GM12878 (cell line): ENCODE measurements around the gene DMD. TPM values are rescaled to one million over a fixed set of nuclear protein-coding genes. Genes with fewer than 3 reads are reported as not detected.

Source experiments
- ATAC-seq: fragments of 200-7000 bp; cut with Tn5 transposase; 3 replicates; pipeline ENCODE4 v1.9.1; 2020; ENCODE audit warnings: mild to moderate bottlenecking, moderate library complexity
- BruUV-seq: library from RNA; stranded (reverse); fragments of 400-500 nt; replicated peaks from 2 replicates; lab custom pipeline; 2021; lab: Mats Ljungman, UMichigan
- CTCF ChIA-PET: fragments of 300-600 bp; sonication (Branson Sonifier 250); formaldehyde crosslinking; extraction: SDS; loops from one replicate; lab custom pipeline; 2021; ENCODE audit warnings: inconsistent platforms; lab: Yijun Ruan, JAX
- POLR2A ChIA-PET: fragments of 350-600 bp; formaldehyde crosslinking; extraction: SDS; loops from one replicate; lab custom pipeline; 2021; ENCODE audit warnings: inconsistent platforms; lab: Charles Lee
- RAD21 ChIA-PET: fragments of 300-600 bp; sonication (Branson Sonifier 250); formaldehyde crosslinking; loops from one replicate; lab custom pipeline; 2023; ENCODE audit warnings: antibody characterized with exemption; ENCODE audit not compliant: unreplicated experiment; lab: Charles Lee
- SMC1A ChIA-PET: fragments of 300-600 bp; sonication (Branson Sonifier 250); formaldehyde crosslinking; loops from one replicate; lab custom pipeline; 2023; ENCODE audit not compliant: unreplicated experiment, uncharacterized antibody; lab: Charles Lee
- DNase-seq: peaks from one replicate; pipeline ENCODE4 v3.0.0-alpha.2; 2011; ENCODE audit warnings: low read depth, low spot score
- FAIRE-seq: peaks from 3 replicates; lab custom pipeline; 2011; peaks lifted over from hg19 to GRCh38; lab: Jason Lieb, UNC
- H2AFZ ChIP-seq: 2 replicates; pipeline ENCODE4 v1.6.0; 2011; ENCODE audit warnings: low read depth, low read length, control low read depth; ENCODE audit not compliant: control insufficient read depth
- H3K27ac ChIP-seq: 2 replicates; pipeline ENCODE4 v1.5.1; 2011; ENCODE audit warnings: control low read depth; ENCODE audit not compliant: control insufficient read depth, insufficient read depth
- H3K27me3 ChIP-seq, 2 experiments: replicated peaks in 1 of 2; 2 replicates each; pipeline versions ENCODE4 v1.6.0 to v1.6.1; 2011; ENCODE audit warnings: low read length in 1 of 2; ENCODE audit not compliant: control insufficient read depth in 2 of 2, insufficient read depth in 2 of 2
- H3K36me3 ChIP-seq, 2 experiments: 2 replicates each; pipeline ENCODE4 v1.5.1; 2011; ENCODE audit warnings: low read length in 1 of 2; ENCODE audit not compliant: control insufficient read depth in 2 of 2, insufficient read depth in 2 of 2
- H3K4me1 ChIP-seq: 2 replicates; pipeline ENCODE4 v1.6.1; 2011; ENCODE audit warnings: mild to moderate bottlenecking, low read length, moderate library complexity, mixed read lengths; ENCODE audit not compliant: control insufficient read depth, insufficient read depth
- H3K4me2 ChIP-seq: 2 replicates; pipeline ENCODE4 v1.6.0; 2011; ENCODE audit warnings: control low read depth; ENCODE audit not compliant: control insufficient read depth, insufficient read depth
- H3K4me3 ChIP-seq: fragments of 200-600 bp; sonication (generic); 2 replicates; pipeline ENCODE4 v1.5.1; 2016
- H3K79me2 ChIP-seq: 2 replicates; pipeline ENCODE4 v1.6.0; 2011; ENCODE audit warnings: low read length; ENCODE audit not compliant: control insufficient read depth, insufficient read depth
- H3K9ac ChIP-seq: 2 replicates; pipeline ENCODE4 v1.8.0; 2011; ENCODE audit warnings: low read length, control low read depth, mixed read lengths; ENCODE audit not compliant: control insufficient read depth, insufficient read depth
- H3K9me3 ChIP-seq: replicated peaks from 3 replicates; pipeline ENCODE4 v1.5.1; 2011; ENCODE audit warnings: mild to moderate bottlenecking, low read length; ENCODE audit not compliant: control insufficient read depth, insufficient read depth
- H4K20me1 ChIP-seq: 2 replicates; pipeline ENCODE4 v1.6.0; 2011; ENCODE audit not compliant: control insufficient read depth, insufficient read depth
- ETV6 ChIP-seq, 2 experiments: fragments of 450-650 bp in 1 of 2; IDR thresholded peaks in 1 of 2; conservative IDR thresholded peaks in 1 of 2; 2 replicates each; pipeline ENCODE4 v1.6.1; 2014; ENCODE audit warnings: antibody characterized with exemption in 1 of 2, borderline replicate concordance in 1 of 2, low read depth in 1 of 2, mild to moderate bottlenecking in 1 of 2, moderate library complexity in 1 of 2
- EZH2 ChIP-seq: IDR thresholded peaks from 2 replicates; pipeline ENCODE4 v1.6.1; 2012; ENCODE audit warnings: low read depth, mild to moderate bottlenecking, control low read depth, inconsistent platforms, low read length, borderline replicate concordance; ENCODE audit not compliant: control insufficient read depth
- JUNB ChIP-seq: IDR thresholded peaks from 2 replicates; pipeline ENCODE4 v1.6.1; 2016; ENCODE audit warnings: antibody characterized with exemption, mild to moderate bottlenecking
- MYB ChIP-seq: fragments of 150-350 bp; IDR thresholded peaks from 2 replicates; pipeline ENCODE4 v1.6.1; 2014; ENCODE audit warnings: mild to moderate bottlenecking, low read depth, low read length, borderline replicate concordance
- ZNF217 ChIP-seq: fragments of 450-650 bp; IDR thresholded peaks from 2 replicates; pipeline ENCODE4 v1.6.1; 2017; ENCODE audit warnings: antibody characterized with exemption, mild to moderate bottlenecking
- ZSCAN29 ChIP-seq: fragments of 450-650 bp; IDR thresholded peaks from 2 replicates; pipeline ENCODE4 v1.6.1; 2017; ENCODE audit warnings: mild to moderate bottlenecking, moderate library complexity
- WGBS: methylation state at CpG from one replicate; pipeline ENCODE4 v1.1.6; 2016; ENCODE audit warnings: low lambda C conversion rate; ENCODE audit not compliant: insufficient replicate concordance, insufficient coverage; ENCODE audit errors: missing lambda C conversion rate; 5-methylcytosine and 5-hydroxymethylcytosine counted together
- in situ Hi-C: fragments of 300-500 bp; cut with MboI; formaldehyde crosslinking; loops from 9 replicates; pipeline ENCODE4 v1.14.3; 2018; ENCODE audit warnings: mixed read lengths
- intact Hi-C: fragments of 100-400 bp; cut with micrococcal nuclease; formaldehyde crosslinking; loops from one replicate; pipeline ENCODE4 v1.14.2; 2022; ENCODE audit not compliant: unreplicated experiment
- polyA plus RNA-seq, 11 experiments: library from polyadenylated mRNA; depleted of rRNA in 4 of 11; unstranded in 6 of 11; stranded (reverse) in 5 of 11; fragments of >200 nt; fragmentation: Nextera tagmentation in 4 of 11; fragmentation: Illumina TruSeq in 1 of 11; extraction: Ambion mirVana in 4 of 11; extraction: Trizol in 1 of 11; gene quantifications; 1 replicate in 1 of 11; 2 replicates in 10 of 11; pipeline versions ENCODE4 v1.2.1 to v1.2.3, GENCODE V29; 2011 to 2016; ENCODE audit warnings: inconsistent platforms in 2 of 11, missing spikeins in 2 of 11, low read depth in 1 of 11
- total RNA-seq, 4 experiments: library from RNA; depleted of rRNA in 3 of 4; stranded (reverse); fragments of >200 nt in 3 of 4; fragmentation: Illumina TruSeq in 1 of 4; extraction: Trizol in 1 of 4; gene quantifications; 2 replicates each; pipeline versions ENCODE4 v1.2.1 to v1.2.3, GENCODE V29; 2013 to 2021
- TF ChIP-seq, protein P1 (sequence below): fragments of 450-650 bp; formaldehyde crosslinking; IDR thresholded peaks from 2 replicates; pipeline ENCODE4 v1.4.0; 2020; ENCODE audit warnings: mild to moderate bottlenecking, moderate library complexity
- TF ChIP-seq, protein P2 (sequence below): IDR thresholded peaks from 2 replicates; pipeline ENCODE4 v1.6.1; 2011; ENCODE audit warnings: low read depth, mild to moderate bottlenecking, low read length, moderate library complexity, borderline replicate concordance; ENCODE audit errors: extremely low read depth

The DMD gene
- total and polyA plus RNA-seq, 10 of the 15 experiments (the other 5 are each of a cell fraction or from before 2014, with no cell fraction given) = 1.4 to 24.3 (median 4.3) TPM

DNA sequence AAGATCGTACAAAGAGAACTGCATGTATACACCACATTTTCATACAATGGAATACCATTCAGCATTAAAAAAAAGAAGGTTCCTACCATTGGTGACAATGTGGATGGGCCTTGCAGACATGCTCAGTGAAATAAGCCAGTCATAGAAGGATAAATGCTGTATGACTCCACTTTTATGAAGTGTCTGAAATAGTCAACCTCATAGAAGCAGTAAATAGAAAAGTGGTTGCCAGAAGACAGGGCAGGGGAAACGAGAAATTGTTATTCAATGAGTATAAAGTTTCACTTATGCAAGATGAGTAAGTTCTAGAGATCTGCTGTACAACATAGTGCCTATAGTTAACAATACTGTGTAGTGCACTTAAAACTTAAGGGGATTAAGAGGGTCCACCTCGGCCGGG, 1882.1 kb downstream of the DMD start:
- TF ChIP-seq ETV6 (conservative IDR thresholded peaks at IDR 0.05 in 1 of 2, IDR thresholded peaks at IDR 0.05 in 1 of 2; ENCODE audit: borderline replicate concordance in 1 of 2, low read depth in 1 of 2) (no peak), ZSCAN29 (no peak), JUNB (no peak), EZH2 (no peak), ZNF217 (no peak), MYB (no peak)
- TF ChIP-seq, protein P1, sequence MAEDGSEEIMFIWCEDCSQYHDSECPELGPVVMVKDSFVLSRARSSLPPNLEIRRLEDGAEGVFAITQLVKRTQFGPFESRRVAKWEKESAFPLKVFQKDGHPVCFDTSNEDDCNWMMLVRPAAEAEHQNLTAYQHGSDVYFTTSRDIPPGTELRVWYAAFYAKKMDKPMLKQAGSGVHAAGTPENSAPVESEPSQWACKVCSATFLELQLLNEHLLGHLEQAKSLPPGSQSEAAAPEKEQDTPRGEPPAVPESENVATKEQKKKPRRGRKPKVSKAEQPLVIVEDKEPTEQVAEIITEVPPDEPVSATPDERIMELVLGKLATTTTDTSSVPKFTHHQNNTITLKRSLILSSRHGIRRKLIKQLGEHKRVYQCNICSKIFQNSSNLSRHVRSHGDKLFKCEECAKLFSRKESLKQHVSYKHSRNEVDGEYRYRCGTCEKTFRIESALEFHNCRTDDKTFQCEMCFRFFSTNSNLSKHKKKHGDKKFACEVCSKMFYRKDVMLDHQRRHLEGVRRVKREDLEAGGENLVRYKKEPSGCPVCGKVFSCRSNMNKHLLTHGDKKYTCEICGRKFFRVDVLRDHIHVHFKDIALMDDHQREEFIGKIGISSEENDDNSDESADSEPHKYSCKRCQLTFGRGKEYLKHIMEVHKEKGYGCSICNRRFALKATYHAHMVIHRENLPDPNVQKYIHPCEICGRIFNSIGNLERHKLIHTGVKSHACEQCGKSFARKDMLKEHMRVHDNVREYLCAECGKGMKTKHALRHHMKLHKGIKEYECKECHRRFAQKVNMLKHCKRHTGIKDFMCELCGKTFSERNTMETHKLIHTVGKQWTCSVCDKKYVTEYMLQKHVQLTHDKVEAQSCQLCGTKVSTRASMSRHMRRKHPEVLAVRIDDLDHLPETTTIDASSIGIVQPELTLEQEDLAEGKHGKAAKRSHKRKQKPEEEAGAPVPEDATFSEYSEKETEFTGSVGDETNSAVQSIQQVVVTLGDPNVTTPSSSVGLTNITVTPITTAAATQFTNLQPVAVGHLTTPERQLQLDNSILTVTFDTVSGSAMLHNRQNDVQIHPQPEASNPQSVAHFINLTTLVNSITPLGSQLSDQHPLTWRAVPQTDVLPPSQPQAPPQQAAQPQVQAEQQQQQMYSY (CRISPR knock-in tag) = no peak
- TF ChIP-seq, protein P2, sequence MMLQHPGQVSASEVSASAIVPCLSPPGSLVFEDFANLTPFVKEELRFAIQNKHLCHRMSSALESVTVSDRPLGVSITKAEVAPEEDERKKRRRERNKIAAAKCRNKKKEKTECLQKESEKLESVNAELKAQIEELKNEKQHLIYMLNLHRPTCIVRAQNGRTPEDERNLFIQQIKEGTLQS = no peak
- no TSS peak for BruUV-seq

More for the DNA sequence above, 1882.1 kb downstream of the DMD start:
- ChIA-PET CTCF (no interaction called here), SMC1A (no interaction called here), POLR2A (no interaction called here), RAD21 (no interaction called here)
- Histone ChIP-seq H4K20me1 (no peaks in the 10 kb centered on the region), H2AFZ (no peak overlapping the region), H3K4me2 (no peak overlapping the region), H3K79me2 (no peaks in the 10 kb centered on the region), H3K27me3 (no peaks in the 10 kb centered on the region; a peak in 1 of 4 replicates), H3K4me3 (no peak overlapping the region), H3K9ac (no peak overlapping the region), H3K4me1 (no peaks in the 10 kb centered on the region), H3K9me3 (no peaks in the 10 kb centered on the region), H3K27ac (no peak overlapping the region), H3K36me3 (no peaks in the 10 kb centered on the region)
- 11% methylated on average over 4 of the region's 4 CpGs for WGBS
- in situ Hi-C loops (no loop called here), intact Hi-C loops (no loop called here)
- no peak for FAIRE-seq
- no peak; the same call in 2 of the 3 replicates for ATAC-seq
- no peak for DNase-seq
